Measurements from ENCODE around the gene GNA15.
"Not testable (repeated sequence)": the region's sequence is repeated elsewhere in the genome, so short reads cannot be mapped to it uniquely, and the experiment has no call there.

GNA15 gene, protein sequence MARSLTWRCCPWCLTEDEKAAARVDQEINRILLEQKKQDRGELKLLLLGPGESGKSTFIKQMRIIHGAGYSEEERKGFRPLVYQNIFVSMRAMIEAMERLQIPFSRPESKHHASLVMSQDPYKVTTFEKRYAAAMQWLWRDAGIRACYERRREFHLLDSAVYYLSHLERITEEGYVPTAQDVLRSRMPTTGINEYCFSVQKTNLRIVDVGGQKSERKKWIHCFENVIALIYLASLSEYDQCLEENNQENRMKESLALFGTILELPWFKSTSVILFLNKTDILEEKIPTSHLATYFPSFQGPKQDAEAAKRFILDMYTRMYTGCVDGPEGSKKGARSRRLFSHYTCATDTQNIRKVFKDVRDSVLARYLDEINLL

DNA sequence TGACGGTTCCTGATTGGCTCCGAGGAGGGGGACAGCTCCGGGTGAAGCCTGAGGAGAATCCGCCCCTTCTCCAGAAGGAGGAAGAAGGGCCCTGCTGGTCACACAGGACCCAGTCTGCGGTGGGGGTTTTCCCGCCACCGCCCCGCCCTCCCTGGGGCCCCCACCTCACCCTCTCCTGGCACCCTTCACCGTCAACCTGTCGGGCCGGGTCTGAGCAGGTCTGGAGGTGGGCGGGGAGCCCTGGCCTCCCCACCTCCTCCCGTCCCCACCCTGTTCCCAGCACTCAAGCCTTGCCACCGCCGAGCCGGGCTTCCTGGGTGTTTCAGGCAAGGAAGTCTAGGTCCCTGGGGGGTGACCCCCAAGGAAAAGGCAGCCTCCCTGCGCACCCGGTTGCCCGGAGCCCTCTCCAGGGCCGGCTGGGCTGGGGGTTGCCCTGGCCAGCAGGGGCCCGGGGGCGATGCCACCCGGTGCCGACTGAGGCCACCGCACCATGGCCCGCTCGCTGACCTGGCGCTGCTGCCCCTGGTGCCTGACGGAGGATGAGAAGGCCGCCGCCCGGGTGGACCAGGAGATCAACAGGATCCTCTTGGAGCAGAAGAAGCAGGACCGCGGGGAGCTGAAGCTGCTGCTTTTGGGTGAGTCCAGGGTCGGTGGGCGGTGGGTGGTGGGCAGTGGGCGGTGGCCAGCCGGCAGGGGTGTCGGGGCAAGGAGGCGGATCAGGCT lies at the start of gene GNA15:
Gene GNA15 (plus strand): TSS at position 73 of the 723 bp plus-strand sequence. CDS start 418 bp downstream, at position 491.
- H3K9me3 ChIP-seq = peaks cover 0 to 3% (median 0%) of the 10 kb centered on the region in 3 donors
- H3K36me3 ChIP-seq = no peaks in the 10 kb centered on the region
- no peak for DNase-seq
- no peak for TF ChIP-seq CTCF (IDR thresholded peaks at IDR 0.05)
- intact Hi-C loops (cut with DNase I; ENCODE audit: low total_unique reads) = no loop called here
- H3K4me1 ChIP-seq = no peaks in the 10 kb centered on the region
- peak within 1 kb of the TSS; percentile 36 to 41 for H3K4me3 ChIP-seq
- no peak within 1 kb of the TSS for H3K27ac ChIP-seq
- H3K27me3 ChIP-seq = peaks cover 0 to 22% of the 10 kb centered on the region in 2 donors

GRCh38 chr19:3087769-3088168 lies 48.1 kb upstream of the GNA15 start:
- H3K4me3 ChIP-seq = no peak overlapping the region

GRCh38 chr19:3089299-3089855 lies 46.5 kb upstream of the GNA15 start:
- intact Hi-C loops (cut with DNase I; ENCODE audit: low total_unique reads); H3K27ac ChIP-seq; H3K4me3 ChIP-seq; H3K9me3 ChIP-seq; H3K27me3 ChIP-seq; H3K36me3 ChIP-seq; H3K4me1 ChIP-seq; DNase-seq: not testable (repeated sequence)

More at GRCh38 chr19:3087769-3088168, 48.1 kb upstream of the GNA15 start:
- TF ChIP-seq CTCF (IDR thresholded peaks at IDR 0.05) = no peak
- no peak for DNase-seq
- H3K27me3 ChIP-seq = no peaks in the 10 kb centered on the region
- H3K36me3 ChIP-seq = no peaks in the 10 kb centered on the region
- no peaks in the 10 kb centered on the region for H3K9me3 ChIP-seq
- no peak overlapping the region for H3K27ac ChIP-seq
- intact Hi-C loops (cut with DNase I; ENCODE audit: low total_unique reads) = no loop called here
- H3K4me1 ChIP-seq = no peaks in the 10 kb centered on the region

- H3K4me1 ChIP-seq = peaks cover 5 to 54% (median 49%) of the 10 kb centered on the region in 4 donors
- H3K27me3 ChIP-seq = no peaks in the 10 kb centered on the region
- DNase-seq = no peak
- H3K4me3 ChIP-seq = peak overlapping the region; percentile 91 to 97
- H3K36me3 ChIP-seq = no peaks in the 10 kb centered on the region
- intact Hi-C loops (cut with DNase I; ENCODE audit: low total_unique reads) = no loop called here
- H3K9me3 ChIP-seq = no peaks in the 10 kb centered on the region
- no peak for TF ChIP-seq CTCF (IDR thresholded peaks at IDR 0.05)
- peak overlapping the region; percentile 68 to 78 for H3K27ac ChIP-seq
Observed at GRCh38 chr19:3094601-3095440, 41.0 kb upstream of the GNA15 start.

GRCh38 chr19:3095441-3096191 lies 40.2 kb upstream of the GNA15 start:
- intact Hi-C loops (cut with DNase I; ENCODE audit: low total_unique reads) = no loop called here
- H3K4me1 ChIP-seq = peaks cover 5 to 62% (median 53%) of the 10 kb centered on the region in 4 donors
- no peak for DNase-seq

More at GRCh38 chr19:3095441-3096191, 40.2 kb upstream of the GNA15 start:
- Histone ChIP-seq H3K36me3 (no peaks in the 10 kb centered on the region), H3K4me3 (peak overlapping the region; percentile 91 to 97), H3K27ac (peak overlapping the region; percentile 68 to 78), H3K27me3 (no peaks in the 10 kb centered on the region), H3K9me3 (no peaks in the 10 kb centered on the region)
- TF ChIP-seq CTCF (IDR thresholded peaks at IDR 0.05) = no peak

Data from tibial artery (tissue), 4 donors.